ENCODE data around the gene DNASE2B. TPM values are rescaled to one million over a fixed set of nuclear protein-coding genes. Genes with fewer than 3 reads are reported as not detected.

The DNASE2B gene
- total RNA-seq, result not detected in 2 replicates

GRCh38 chr1:84398175-84399155, at the start of gene DNASE2B:
Gene DNASE2B, plus strand, starts transcription at chr1:84398484. Its CDS starts 81 bp downstream, at chr1:84398565.

Other genes starting within 250 kb of the DNASE2B start
- gene SAMD13, start 96.8 kb upstream of the DNASE2B start, total RNA-seq, result 1.3 TPM in 1 of 2 replicates, not detected in the other
- gene RPF1, start 80.8 kb downstream of the DNASE2B start, total RNA-seq, result 42.2 and 42.9 TPM in 2 replicates
- gene SPATA1, start 107.9 kb downstream of the DNASE2B start, total RNA-seq, result 0.21 and 0.72 TPM in 2 replicates
- 10.4 and 10.7 TPM in 2 replicates for gene GNG5, start 108.1 kb downstream of the DNASE2B start, total RNA-seq
- 5.5 and 12.1 TPM in 2 replicates for gene CTBS, start 176.0 kb downstream of the DNASE2B start, total RNA-seq